Esophagus muscularis mucosa (tissue), 4 donors: ENCODE measurements around the gene BST1.

ENCODE experiments used
- CTCF ChIP-seq, 3 experiments: fragments of 200-600 bp in 2 of 3; fragments of 450-650 bp in 1 of 3; sonication (generic) in 2 of 3; IDR thresholded peaks; one replicate each; pipeline ENCODE4 v1.5.1; 2017 to 2019; ENCODE audit warnings: antibody characterized with exemption in 3 of 3, mild to moderate bottlenecking in 2 of 3, moderate library complexity in 1 of 3
- EP300 ChIP-seq: sonication (generic); formaldehyde crosslinking; IDR thresholded peaks from one replicate; pipeline ENCODE4 v1.6.1; 2017; ENCODE audit warnings: antibody characterized with exemption
- POLR2A ChIP-seq: fragments of 450-650 bp; IDR thresholded peaks from one replicate; pipeline ENCODE4 v1.6.1; 2017; ENCODE audit warnings: antibody characterized with exemption, moderate library complexity, mild to moderate bottlenecking, low read depth
- POLR2AphosphoS5 ChIP-seq, 2 donors: sonication (generic); formaldehyde crosslinking; IDR thresholded peaks; one replicate each; pipeline ENCODE4 v1.6.1; 2017; ENCODE audit warnings: antibody characterized with exemption in 2 of 2

GRCh38 chr4:15681372-15682241, 21.3 kb upstream of the BST1 start, which contains the start of gene FAM200B:
- TF ChIP-seq EP300: no peak
- peak in 2 of 3 experiments; percentile 20 to 42 for TF ChIP-seq CTCF (IDR thresholded peaks at IDR 0.05)
- TF ChIP-seq POLR2AphosphoS5 (IDR thresholded peaks at IDR 0.05): peak; percentile 94 to 95
- peak; percentile 77 for TF ChIP-seq POLR2A
